ENCODE data around the gene NPAS3. TPM values are rescaled to one million over a fixed set of nuclear protein-coding genes. Genes with fewer than 3 reads are reported as not detected.

Gene NPAS3
- total and polyA plus RNA-seq, 2 of the 8 experiments (the other 6 are each of a cell fraction or from before 2014, with no cell fraction given) = 0.11 to 0.60 TPM

DNA sequence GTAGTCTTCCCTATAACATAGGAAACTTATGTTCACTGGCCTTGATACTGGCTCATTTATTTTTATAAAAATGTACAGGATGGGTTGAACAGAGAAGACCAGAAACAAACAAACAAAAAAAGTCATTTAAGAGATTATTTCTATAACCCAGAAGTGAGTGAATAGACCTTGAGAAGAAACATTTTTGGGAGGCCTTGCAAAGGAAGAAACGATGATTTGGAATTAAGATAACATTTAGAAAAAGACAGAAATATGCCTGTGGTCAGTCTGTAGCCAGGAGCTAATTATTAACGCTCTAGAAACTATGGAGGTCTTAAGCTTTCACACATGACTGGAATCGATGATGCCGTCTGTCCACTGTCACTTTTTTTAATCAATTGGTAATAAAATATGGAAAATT lies 748.2 kb downstream of the NPAS3 start:
- Histone ChIP-seq H4K91ac (replicated peaks; ENCODE audit: insufficient read length, low read length) (no peak overlapping the region), H3K4ac (replicated peaks; ENCODE audit: insufficient read length, low read depth, low read length) (no peak overlapping the region), H3K36me3 (ENCODE audit: control insufficient read depth in 2 of 4, insufficient read depth in 4 of 4, low read length in 3 of 4) (no peaks in the 10 kb centered on the region), H3K4me1 (replicated peaks in 1 of 4; ENCODE audit: control insufficient read depth in 3 of 4, insufficient read depth in 4 of 4, low read length in 3 of 4) (no peaks in the 10 kb centered on the region), H2AK5ac (ENCODE audit: low read depth, low read length) (no peak overlapping the region), H2BK15ac (ENCODE audit: low read length) (no peak overlapping the region), H2BK20ac (ENCODE audit: low read length) (no peak overlapping the region), H3K27me3 (replicated peaks in 1 of 4; ENCODE audit: control insufficient read depth in 3 of 4, extremely low read depth in 1 of 4, insufficient read depth in 3 of 4, low read length in 3 of 4) (no peaks in the 10 kb centered on the region), H3K4me2 (ENCODE audit: insufficient read depth in 1 of 2, low read depth in 2 of 2, low read length in 2 of 2) (no peak overlapping the region), H4K5ac (ENCODE audit: insufficient read length, low read depth, low read length) (no peak overlapping the region), H2BK120ac (replicated peaks; ENCODE audit: low read depth, low read length) (no peak overlapping the region), H4K8ac (ENCODE audit: extremely low read depth, insufficient read depth, low read length) (no peak overlapping the region), H3K9me3 (ENCODE audit: insufficient read depth in 2 of 2, low read depth in 1 of 2, low read length in 1 of 2) (no peaks in the 10 kb centered on the region), H3K9ac (replicated peaks in 1 of 4; ENCODE audit: extremely low read depth in 1 of 4, low read depth in 3 of 4, low read length in 3 of 4) (no peak overlapping the region), H3K18ac (ENCODE audit: extremely low read depth, low read length) (no peak overlapping the region), H3K14ac (ENCODE audit: insufficient read length) (no peak overlapping the region), H3K79me2 (ENCODE audit: control insufficient read depth in 1 of 2, insufficient read depth in 2 of 2, low read length in 2 of 2) (no peaks in the 10 kb centered on the region), H2BK5ac (ENCODE audit: low read depth, low read length) (no peak overlapping the region), H4K20me1 (replicated peaks in 1 of 2; ENCODE audit: control insufficient read depth in 1 of 2, insufficient read depth in 2 of 2, low read length in 2 of 2) (no peaks in the 10 kb centered on the region), H2BK12ac (ENCODE audit: low read depth, low read length) (no peak overlapping the region), H3K56ac (replicated peaks; ENCODE audit: insufficient read length, low read depth, low read length) (no peak overlapping the region), H3K27ac (ENCODE audit: low read depth, low read length) (no peak overlapping the region), H3K4me3 (ENCODE audit: extremely low read depth in 1 of 4, insufficient read depth in 2 of 4, low read depth in 3 of 4, low read length in 4 of 4) (no peak overlapping the region), H3K79me1 (ENCODE audit: low read depth, low read length) (no peaks in the 10 kb centered on the region), H3K23me2 (ENCODE audit: low read depth, low read length) (no peaks in the 10 kb centered on the region), H2AFZ (ENCODE audit: low read length) (no peak overlapping the region), H3K23ac (ENCODE audit: insufficient read length) (no peak overlapping the region)
- CTCF ChIA-PET (ENCODE audit: partially characterized antibody) = interaction anchor here (1.7 kb wide), 1 partner anchor 11 kb away, joined by 4 read pairs; no protein-coding TSS in a partner anchor
- 82% methylated on average over 4 of the region's 4 CpGs; no CpG with 5 or more reads in 1 of the 2 experiments for WGBS, 2 experiments (ENCODE audit: extremely low coverage in 1 of 2, insufficient coverage in 1 of 2, insufficient read length in 1 of 2, insufficient replicate concordance in 2 of 2, low coverage in 1 of 2, low lambda C conversion rate in 2 of 2, missing lambda C conversion rate in 1 of 2)
- DNase-seq (ENCODE audit: low read depth in 1 of 2, low spot score in 2 of 2) = no peak
- POLR2A ChIA-PET (ENCODE audit: partially characterized antibody) = interaction anchor here (1.1 kb wide), 1 partner anchor 11 kb away, joined by 3 read pairs; no protein-coding TSS in a partner anchor
- no peak for TF ChIP-seq KDM5A (IDR thresholded peaks at IDR 0.05; ENCODE audit: low read length)
- no peak for TF ChIP-seq CHD1 (IDR thresholded peaks at IDR 0.05; ENCODE audit: low read depth, low read length)
- TF ChIP-seq, protein P1, sequence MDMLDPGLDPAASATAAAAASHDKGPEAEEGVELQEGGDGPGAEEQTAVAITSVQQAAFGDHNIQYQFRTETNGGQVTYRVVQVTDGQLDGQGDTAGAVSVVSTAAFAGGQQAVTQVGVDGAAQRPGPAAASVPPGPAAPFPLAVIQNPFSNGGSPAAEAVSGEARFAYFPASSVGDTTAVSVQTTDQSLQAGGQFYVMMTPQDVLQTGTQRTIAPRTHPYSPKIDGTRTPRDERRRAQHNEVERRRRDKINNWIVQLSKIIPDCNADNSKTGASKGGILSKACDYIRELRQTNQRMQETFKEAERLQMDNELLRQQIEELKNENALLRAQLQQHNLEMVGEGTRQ (IDR thresholded peaks at IDR 0.05; ENCODE audit: low read length) = no peak
- no peak for FAIRE-seq

All from H1 (cell line).